Measurements from ENCODE around the gene HLA-B.
"Not testable (repeated sequence)": the region's sequence is repeated elsewhere in the genome, so short reads cannot be mapped to it uniquely, and the experiment has no call there.

The HLA-B gene

GRCh38 chr6:31383149-31383548 is 26.2 kb upstream of the HLA-B start:
- DNase-seq = no peak

- DNase-seq = no peak
These were observed 24.7 kb upstream of the HLA-B start for GRCh38 chr6:31381666-31382065.

GRCh38 chr6:31379850-31380249 is 22.9 kb upstream of the HLA-B start:
- no peak for DNase-seq

- DNase-seq = no peak
These were observed 21.7 kb upstream of the HLA-B start for GRCh38 chr6:31378721-31379103.

- no peak for DNase-seq
These were observed 21.2 kb upstream of the HLA-B start for GRCh38 chr6:31378062-31378720.

GRCh38 chr6:31377029-31377428 is 20.1 kb upstream of the HLA-B start:
- no peak for DNase-seq

GRCh38 chr6:31375699-31376098 is 18.7 kb upstream of the HLA-B start:
- DNase-seq = no peak

- DNase-seq = not testable (repeated sequence)
These were observed 17.1 kb upstream of the HLA-B start for GRCh38 chr6:31374118-31374517.

- no peak for DNase-seq
These were observed 11.5 kb upstream of the HLA-B start for GRCh38 chr6:31368461-31368860.

- DNase-seq = peak; percentile 82
These were observed 9.9 kb upstream of the HLA-B start for GRCh38 chr6:31366693-31367470.

- DNase-seq = no peak
These were observed 8.9 kb upstream of the HLA-B start for GRCh38 chr6:31365864-31366263.

- no peak for DNase-seq
These were observed 6.8 kb upstream of the HLA-B start for GRCh38 chr6:31363811-31364210.

GRCh38 chr6:31362751-31363150 is 5.8 kb upstream of the HLA-B start:
- no peak for DNase-seq

- DNase-seq = no peak
These were observed 2.6 kb upstream of the HLA-B start for GRCh38 chr6:31359581-31359980.

- no peak for DNase-seq
These were observed 1.3 kb upstream of the HLA-B start for GRCh38 chr6:31358302-31358701.

GRCh38 chr6:31357886-31358285 is 907 bp upstream of the HLA-B start:
- no peak for DNase-seq

GRCh38 chr6:31356216-31356945 is 598 bp downstream of the HLA-B start:
- DNase-seq = peak; percentile 29

- peak; percentile 5 for DNase-seq
These were observed 1.4 kb downstream of the HLA-B start for GRCh38 chr6:31355583-31355948.

- DNase-seq = peak; percentile 4
These were observed 2.0 kb downstream of the HLA-B start for GRCh38 chr6:31354864-31355582.

GRCh38 chr6:31354158-31354863 is 2.7 kb downstream of the HLA-B start:
- DNase-seq = no peak

GRCh38 chr6:31353384-31353945 is 3.5 kb downstream of the HLA-B start:
- DNase-seq = no peak
